GM19467 (cell line): ENCODE measurements around the gene SPATA6L.
A peak's percentile ranks its signal among the peaks of the same experiment; 100 is the strongest.

Source experiments
- ATAC-seq: cut with Tn5 transposase; IDR thresholded peaks from one replicate; pipeline ENCODE4 v1.9.1; 2021; ENCODE audit warnings: mild to moderate bottlenecking, moderate library complexity; ENCODE audit not compliant: unreplicated experiment

Gene SPATA6L

DNA sequence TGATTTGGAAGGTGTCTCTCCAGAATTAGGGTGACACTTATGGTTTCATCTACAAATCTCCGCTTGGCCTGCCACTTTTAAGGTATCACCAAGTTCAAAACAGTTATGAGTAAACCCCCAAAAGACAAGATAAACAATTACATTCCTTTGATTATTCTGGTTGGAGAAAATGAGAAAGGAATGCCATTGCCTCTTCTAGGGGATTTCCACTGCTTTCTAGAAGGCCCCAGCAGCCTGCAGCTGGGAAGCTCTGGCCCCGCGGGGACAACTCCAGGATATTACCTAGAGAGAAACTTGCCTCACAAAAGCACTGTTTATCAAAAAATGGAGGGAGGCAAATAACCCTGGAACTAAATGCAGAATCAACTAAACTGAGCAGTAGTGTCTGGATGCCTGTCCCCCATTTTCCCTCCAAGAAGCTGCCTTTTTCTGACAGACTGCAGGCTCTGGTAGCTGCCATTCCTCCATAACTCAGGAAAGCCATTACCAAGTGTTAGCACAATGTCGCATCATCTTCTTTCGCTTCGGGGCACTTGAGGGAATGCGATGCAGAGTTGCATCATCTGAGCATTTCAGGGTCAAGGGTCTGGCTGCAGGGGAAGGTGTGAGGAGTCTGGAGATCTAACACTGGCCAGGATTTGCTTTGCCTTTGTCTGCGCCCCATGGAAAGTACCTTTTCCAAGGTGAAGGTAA is 75.7 kb downstream of the SPATA6L start:
- no peak for ATAC-seq

DNA sequence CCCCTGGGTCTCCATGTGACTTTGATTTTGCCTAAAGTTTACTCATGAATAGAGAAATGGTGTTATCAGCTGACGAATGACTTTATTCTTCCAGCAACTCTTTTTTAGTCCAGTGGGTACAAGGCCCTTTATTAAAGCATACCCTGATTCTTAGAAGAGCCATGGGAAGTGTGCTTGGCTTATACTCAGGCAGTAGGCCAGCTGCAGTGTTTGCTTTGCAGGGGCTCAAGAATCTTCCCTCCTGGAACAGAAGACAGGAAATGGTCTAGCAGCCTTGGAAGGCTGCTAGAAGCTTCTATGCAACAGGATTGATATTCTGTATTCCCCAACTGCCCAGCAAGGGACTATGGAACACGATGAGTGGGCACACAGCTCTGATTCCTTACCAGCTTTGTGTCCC is 77.6 kb downstream of the SPATA6L start:
- ATAC-seq: no peak

DNA sequence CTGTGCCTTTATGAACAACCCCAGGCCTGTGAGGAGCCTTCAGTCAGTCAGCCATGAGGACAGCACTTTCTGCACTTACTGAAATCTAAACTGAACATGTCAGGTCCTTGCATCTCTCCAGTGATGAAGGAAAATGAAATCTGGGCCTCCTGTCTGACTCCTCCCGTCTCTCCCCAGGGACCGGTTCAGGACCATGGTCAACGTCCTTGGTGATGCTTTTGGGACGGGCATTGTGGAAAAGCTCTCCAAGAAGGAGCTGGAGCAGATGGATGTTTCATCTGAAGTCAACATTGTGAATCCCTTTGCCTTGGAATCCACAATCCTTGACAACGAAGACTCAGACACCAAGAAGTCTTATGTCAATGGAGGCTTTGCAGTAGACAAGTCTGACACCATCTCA is 81.1 kb downstream of the SPATA6L start:
- no peak for ATAC-seq

- ATAC-seq: no peak
Measured at GRCh38 chr9:4584636-4585035, 81.6 kb downstream of the SPATA6L start.

DNA sequence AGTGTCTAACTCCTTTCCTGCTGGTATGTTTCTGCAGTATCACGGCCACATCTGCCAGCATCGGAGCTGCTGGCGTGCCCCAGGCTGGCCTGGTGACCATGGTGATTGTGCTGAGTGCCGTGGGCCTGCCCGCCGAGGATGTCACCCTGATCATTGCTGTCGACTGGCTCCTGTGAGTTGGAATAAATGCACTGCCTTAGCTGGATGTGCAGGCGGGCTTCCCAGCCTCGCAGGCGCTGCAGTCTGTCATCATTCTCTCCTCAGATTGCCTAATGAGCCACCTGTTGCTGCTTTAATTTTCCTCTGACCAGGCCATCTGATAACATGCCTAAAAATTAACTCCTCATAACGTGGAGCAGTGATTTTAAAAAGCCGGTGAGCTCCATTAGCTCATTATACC is 83.3 kb downstream of the SPATA6L start:
- no peak for ATAC-seq

DNA sequence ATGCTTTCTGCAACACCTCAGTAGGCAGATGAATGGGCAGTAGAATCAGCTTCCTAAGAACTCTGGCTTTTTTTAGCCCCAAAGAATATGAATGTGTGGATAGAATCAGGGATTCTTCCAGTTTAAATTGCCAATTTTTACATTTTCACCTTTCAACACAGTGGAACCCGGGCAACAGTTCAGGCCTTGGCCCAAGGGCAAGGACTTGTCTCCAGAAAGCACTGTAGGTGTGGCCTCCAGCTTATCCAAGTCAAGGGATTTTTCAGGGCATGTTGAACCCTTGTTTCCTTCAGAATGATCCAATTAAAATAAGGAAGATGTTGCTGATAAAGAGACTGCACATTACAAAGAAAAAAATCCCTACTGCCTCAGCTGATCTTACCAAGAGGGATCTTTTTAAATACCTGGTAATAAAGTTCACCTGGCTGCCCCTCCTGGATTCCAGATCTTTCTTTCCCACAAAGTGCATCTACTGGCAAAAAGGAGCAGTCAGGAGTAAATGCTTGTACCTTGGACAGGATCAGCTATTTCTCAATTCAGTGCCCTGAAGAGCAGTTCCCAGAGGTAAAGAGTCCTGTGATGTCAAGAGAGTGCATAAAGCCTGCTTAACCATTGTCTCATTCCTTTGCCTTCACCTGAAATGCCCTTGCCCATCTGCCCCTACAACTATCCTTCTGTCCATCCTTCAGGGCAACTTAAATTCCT is 84.3 kb downstream of the SPATA6L start:
- ATAC-seq: no peak

DNA sequence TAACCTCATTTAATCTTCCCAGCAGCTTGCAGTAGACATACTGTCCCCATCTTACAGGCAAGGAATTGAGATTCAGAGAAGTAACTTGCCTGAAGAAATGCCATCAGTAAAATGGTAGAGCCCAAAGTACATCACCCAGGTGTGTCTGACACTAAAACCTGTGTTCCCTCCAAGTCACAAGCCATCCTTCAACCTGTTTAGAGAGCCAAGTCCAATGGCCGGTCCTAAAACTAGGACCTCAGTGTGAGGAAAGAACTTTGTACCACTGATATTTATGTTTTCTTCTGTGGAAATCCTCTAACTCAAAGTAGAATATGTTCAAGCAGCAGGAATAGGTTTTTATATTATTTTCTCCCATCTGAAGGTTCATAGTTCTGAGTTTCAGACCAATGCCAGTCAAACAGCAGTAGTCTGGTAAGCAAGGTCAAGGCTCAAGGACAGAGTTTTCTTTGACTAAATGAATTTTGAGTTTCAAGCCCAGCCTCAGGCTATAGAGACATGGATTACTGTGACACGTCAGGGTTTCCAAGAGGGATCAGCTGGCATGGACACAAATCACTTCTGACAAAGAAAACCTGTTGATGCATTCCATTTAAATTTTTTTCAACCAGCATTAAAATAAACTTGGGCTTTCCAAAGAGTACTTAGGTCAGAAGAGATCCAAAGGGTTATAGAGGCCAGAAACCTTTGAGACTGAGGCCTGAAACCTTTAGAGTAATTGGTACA is 85.1 kb downstream of the SPATA6L start:
- ATAC-seq: no peak

DNA sequence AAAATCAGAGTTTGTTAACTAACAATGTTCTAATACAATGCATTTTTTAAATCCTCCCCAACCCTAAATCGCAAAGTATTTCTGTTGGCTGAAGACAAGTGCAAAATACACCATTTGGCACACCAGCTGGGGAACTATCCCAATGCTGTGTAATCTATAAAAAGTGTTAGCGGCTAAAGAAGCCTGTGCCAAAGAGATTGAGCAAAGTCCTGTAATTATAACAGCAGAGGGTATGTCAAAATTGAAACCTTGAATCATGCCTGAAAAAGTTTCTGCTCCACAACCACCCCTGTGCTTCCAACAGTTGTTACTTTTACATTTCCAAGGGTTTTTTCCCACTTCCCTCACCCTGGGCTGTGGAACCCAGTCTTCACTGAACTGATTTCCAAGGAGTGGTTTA is 87.3 kb downstream of the SPATA6L start:
- no peak for ATAC-seq

DNA sequence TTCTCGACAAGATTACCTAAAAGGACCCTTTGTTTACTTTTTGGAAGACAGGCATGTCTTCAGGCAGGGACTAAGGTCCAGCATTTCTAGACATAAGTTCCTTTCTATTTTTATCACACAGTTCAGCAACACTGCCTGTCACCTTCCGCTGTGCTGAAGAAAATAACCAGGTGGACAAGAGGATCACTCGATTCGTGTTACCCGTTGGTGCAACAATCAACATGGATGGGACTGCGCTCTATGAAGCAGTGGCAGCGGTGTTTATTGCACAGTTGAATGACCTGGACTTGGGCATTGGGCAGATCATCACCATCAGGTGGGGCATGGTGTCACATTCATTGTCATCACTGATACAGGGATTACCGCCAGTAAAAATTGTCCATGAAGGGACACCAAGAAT is 89.8 kb downstream of the SPATA6L start:
- no peak for ATAC-seq

GRCh38 chr9:4575997-4576396 is 90.3 kb downstream of the SPATA6L start:
- ATAC-seq: no peak

DNA sequence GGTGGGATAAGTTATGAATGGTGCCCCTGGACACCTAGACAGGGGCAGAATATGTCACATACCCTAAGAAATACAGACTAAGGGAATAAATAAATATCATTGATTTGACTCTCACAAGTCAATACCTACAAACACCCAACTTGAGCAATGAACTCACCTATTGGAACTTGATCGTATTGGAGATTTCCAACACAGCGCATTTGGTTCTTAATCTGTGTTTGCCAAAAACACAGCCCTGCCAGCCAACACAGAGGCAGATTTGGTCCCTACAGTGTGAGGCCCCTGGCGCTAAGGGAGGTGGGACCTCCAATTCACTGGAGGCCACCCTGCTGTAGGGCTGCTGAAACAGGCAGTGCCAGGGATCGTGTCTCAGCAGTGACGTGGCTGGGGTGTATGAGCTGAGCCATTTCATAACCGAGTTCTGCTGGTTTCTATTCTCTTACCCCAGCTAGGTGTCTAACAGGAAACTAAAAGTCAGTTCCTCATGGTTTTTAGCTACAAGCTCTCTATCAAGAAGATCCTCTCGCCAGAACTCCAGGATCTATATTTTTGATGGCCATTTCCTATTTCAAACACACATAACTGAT is 91.5 kb downstream of the SPATA6L start:
- no peak for ATAC-seq

- no peak for ATAC-seq
Measured at GRCh38 chr9:4573634-4574389, 92.5 kb downstream of the SPATA6L start.

DNA sequence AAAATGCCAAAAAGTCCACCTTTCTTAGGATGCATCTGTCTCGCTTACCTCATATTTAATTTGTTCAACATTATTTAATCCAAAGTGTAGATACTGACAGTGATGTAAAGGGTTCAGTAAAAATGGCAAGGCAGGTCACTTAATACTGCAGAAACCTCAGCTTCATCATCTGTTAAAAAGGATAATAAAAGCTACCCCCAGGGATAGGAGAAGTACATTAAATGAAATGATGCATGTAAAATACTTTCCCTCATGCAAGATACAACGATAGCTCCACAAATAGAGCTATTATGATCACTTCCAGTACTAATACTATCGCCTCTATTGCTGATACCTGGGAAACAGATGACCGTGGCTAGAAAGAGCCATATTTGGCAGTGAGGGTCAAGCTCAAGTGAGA is 93.1 kb downstream of the SPATA6L start:
- ATAC-seq: no peak

- ATAC-seq: no peak
Measured at GRCh38 chr9:4572184-4572826, 94.0 kb downstream of the SPATA6L start.

GRCh38 chr9:4569101-4569500 is 97.2 kb downstream of the SPATA6L start:
- no peak for ATAC-seq

- ATAC-seq: no peak
Measured at GRCh38 chr9:4567601-4568000, 98.7 kb downstream of the SPATA6L start.

- no peak for ATAC-seq
Measured at GRCh38 chr9:4566806-4567205, 99.5 kb downstream of the SPATA6L start.

GRCh38 chr9:4563105-4563504 is 103.2 kb downstream of the SPATA6L start:
- no peak for ATAC-seq

DNA sequence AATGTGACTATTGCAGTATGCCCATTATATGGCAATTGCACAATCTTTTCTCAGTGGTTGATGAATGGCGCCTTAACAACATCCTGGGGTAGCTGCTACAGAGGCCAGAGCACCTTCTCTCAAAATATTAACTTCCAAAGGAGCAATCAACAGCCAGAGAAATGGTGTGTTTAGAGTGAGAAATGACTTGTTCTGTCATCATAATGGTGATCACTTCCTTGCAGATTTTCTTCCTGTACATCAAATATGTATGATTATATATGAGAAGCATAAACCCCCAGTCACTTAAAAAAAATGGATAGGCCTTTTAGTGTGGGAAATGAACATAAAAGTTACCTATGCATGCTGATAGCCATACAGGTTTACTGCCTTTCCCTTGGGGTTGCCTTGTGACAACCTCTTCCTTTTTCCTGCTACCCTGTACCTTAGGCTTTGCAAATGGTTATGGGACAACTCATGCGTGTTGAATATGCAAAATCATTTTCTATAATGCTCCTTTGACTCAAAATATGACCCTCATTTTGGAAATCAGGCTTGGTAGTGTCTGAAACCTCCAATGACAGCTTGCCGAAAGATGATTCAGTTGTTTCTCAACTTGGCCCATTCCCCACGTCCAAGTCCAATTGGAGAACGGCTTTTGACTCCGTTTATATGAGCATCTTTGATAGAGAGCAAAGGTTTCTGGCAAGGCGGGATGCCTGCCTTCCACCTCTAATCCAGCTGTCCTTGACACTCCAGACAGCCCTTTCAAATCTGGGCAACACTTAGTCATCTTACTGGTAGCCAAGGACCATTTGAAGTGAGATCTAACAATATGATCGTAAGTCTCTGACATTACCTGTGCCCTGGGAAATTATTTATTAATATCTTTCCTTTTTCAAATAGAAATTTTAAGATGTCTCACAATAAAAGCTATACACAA is 106.8 kb downstream of the SPATA6L start:
- ATAC-seq: peak; percentile 73
